ENCODE results near the gene NR2F6. TPM values are rescaled to one million over a fixed set of nuclear protein-coding genes. Genes with fewer than 3 reads are reported as not detected.

The NR2F6 gene
- total and polyA plus RNA-seq, 2 donors (not counting 1 experiment from before 2014, with no cell fraction given), result 2.0 to 4.9 TPM

DNA sequence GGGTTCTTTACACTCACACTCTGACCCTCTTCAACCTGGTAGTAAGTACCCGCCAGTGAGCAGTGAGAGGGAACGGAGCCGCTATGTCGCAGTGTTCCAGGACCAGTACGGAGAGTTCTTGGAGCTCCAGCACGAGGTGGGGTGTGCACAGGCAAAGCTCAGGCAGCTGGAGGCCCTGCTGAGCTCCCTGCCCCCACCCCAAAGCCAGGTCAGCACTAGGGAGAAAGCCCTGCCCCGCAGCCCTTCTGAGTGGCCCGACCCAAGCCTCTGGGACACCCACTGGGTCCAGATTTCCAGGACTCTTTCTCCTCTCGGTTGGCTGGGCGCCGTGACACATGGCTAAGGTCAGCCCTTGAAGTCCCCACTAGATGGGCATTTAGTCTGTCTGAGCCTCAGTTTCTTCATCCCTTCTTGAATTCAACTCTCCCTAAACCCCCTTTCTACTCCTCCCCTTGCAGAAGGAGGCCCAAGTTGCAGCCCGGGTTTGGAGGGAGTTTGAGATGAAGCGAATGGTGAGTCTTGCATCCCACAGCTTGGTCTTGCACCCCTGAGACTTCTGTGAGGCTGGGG is 17.8 kb downstream of the NR2F6 start:
- no peak overlapping the region for H2AFZ ChIP-seq (ENCODE audit: insufficient read depth, low read depth, low read length, poor library complexity, severe bottlenecking)
- Mint-ChIP-seq H3K27me3 (no peaks in the 10 kb centered on the region), H3K4me1 (peaks cover 12% of the 10 kb centered on the region), H3K9me3 (ENCODE audit: insufficient read depth) (no peaks in the 10 kb centered on the region), H3K4me3 (peak overlapping the region; percentile 90), H3K27ac (peak overlapping the region; percentile 53)
- no peaks in the 10 kb centered on the region for H3K27me3 ChIP-seq (replicated peaks in 1 of 4; ENCODE audit: control extremely low read depth in 1 of 4, control insufficient read depth in 3 of 4, insufficient read depth in 4 of 4, low read length in 3 of 4)
- ChIA-PET CTCF (interaction anchor here (1.7 to 3.7 kb wide), 3 partner anchors 12 to 161 kb away, joined by 4 to 13 read pairs (median 5); partner anchors contain the start of gene USE1), POLR2A (interaction anchor here (1.8 kb wide), 1 partner anchor 8 kb away, joined by 4 read pairs; no protein-coding TSS in a partner anchor)
- TF ChIP-seq, protein P1, sequence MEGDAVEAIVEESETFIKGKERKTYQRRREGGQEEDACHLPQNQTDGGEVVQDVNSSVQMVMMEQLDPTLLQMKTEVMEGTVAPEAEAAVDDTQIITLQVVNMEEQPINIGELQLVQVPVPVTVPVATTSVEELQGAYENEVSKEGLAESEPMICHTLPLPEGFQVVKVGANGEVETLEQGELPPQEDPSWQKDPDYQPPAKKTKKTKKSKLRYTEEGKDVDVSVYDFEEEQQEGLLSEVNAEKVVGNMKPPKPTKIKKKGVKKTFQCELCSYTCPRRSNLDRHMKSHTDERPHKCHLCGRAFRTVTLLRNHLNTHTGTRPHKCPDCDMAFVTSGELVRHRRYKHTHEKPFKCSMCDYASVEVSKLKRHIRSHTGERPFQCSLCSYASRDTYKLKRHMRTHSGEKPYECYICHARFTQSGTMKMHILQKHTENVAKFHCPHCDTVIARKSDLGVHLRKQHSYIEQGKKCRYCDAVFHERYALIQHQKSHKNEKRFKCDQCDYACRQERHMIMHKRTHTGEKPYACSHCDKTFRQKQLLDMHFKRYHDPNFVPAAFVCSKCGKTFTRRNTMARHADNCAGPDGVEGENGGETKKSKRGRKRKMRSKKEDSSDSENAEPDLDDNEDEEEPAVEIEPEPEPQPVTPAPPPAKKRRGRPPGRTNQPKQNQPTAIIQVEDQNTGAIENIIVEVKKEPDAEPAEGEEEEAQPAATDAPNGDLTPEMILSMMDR (IDR thresholded peaks at IDR 0.05), result no peak
- no peak for TF ChIP-seq EZH2 (IDR thresholded peaks at IDR 0.05; ENCODE audit: borderline replicate concordance, insufficient read depth, low read depth, low read length, poor library complexity, severe bottlenecking)
- peaks cover 0 to 4% (median 0%) of the 10 kb centered on the region in 3 donors for H3K9me3 ChIP-seq (ENCODE audit: control extremely low read depth in 1 of 3, control insufficient read depth in 2 of 3, insufficient read depth in 1 of 3, low read length in 2 of 3)
- H3K36me3 ChIP-seq (replicated peaks in 1 of 2; ENCODE audit: control extremely low read depth in 1 of 2, control insufficient read depth in 1 of 2, extremely low read depth in 1 of 2, insufficient read depth in 2 of 2, low read length in 1 of 2), result peaks cover 2 to 14% of the 10 kb centered on the region in 2 experiments
- H3K4me3 ChIP-seq (ENCODE audit: control extremely low read depth in 1 of 5, extremely low read depth in 1 of 5, insufficient read depth in 1 of 5, low read depth in 2 of 5, low read length in 4 of 5), result no peak overlapping the region
- intact Hi-C loops (cut with micrococcal nuclease), result loop anchor here (2.0 to 5.0 kb wide), 3 partner anchors 91 to 1294 kb away; partner anchors contain the start of gene ELL
- H3K27ac ChIP-seq (ENCODE audit: low read length in 2 of 2), result no peak overlapping the region
- peak; percentile 23 for DNase-seq
- peaks cover 3 to 20% of the 10 kb centered on the region in 2 donors for H3K4me1 ChIP-seq (ENCODE audit: control insufficient read depth in 2 of 2, insufficient read depth in 2 of 2, low read length in 2 of 2)
- H4K20me1 ChIP-seq (ENCODE audit: control insufficient read depth, insufficient read depth, low read length, poor library complexity, severe bottlenecking), result no peaks in the 10 kb centered on the region
- H3K9ac ChIP-seq (ENCODE audit: low read length), result no peak overlapping the region
- WGBS (ENCODE audit: insufficient coverage), result 97% methylated on average over 11 of the region's 13 CpGs
- no peaks in the 10 kb centered on the region for H3K79me2 ChIP-seq (ENCODE audit: control insufficient read depth, insufficient read depth, low read length)
- H3K4me2 ChIP-seq (replicated peaks; ENCODE audit: low read depth, low read length, poor library complexity, severe bottlenecking), result no peak overlapping the region
- no peak for ATAC-seq (ENCODE audit: low read depth)

Data from B cell (primary cell).